Measurements from ENCODE around the gene SLC66A2. TPM values are rescaled to one million over a fixed set of nuclear protein-coding genes. Genes with fewer than 3 reads are reported as not detected.

The SLC66A2 gene
- total and polyA plus RNA-seq, 10 of the 15 experiments (the other 5 are each of a cell fraction or from before 2014, with no cell fraction given) = 0.69 to 42.5 (median 14.8) TPM

GRCh38 chr18:79951545-79952455 lies at the start of gene SLC66A2 (continued):
- no peak for TF ChIP-seq IRF3 (IDR thresholded peaks at IDR 0.05)
- peak; percentile 58; the same call in 1 of the 2 replicates for TF ChIP-seq TAF1 (IDR thresholded peaks at IDR 0.05; ENCODE audit: borderline replicate concordance, low read depth, low read length)
- no peak for TF ChIP-seq BRCA1 (IDR thresholded peaks at IDR 0.05; ENCODE audit: low read depth, low read length)
- TF ChIP-seq ZBTB11 (CRISPR knock-in tag; IDR thresholded peaks at IDR 0.05) = no peak
- TF ChIP-seq PAX8 (IDR thresholded peaks at IDR 0.05) = no peak
- TF ChIP-seq USF1 (IDR thresholded peaks at IDR 0.05; ENCODE audit: borderline replicate concordance, extremely low read length, insufficient read depth, low read depth, low read length) = no peak
- no peak for TF ChIP-seq ZNF274 (IDR thresholded peaks at IDR 0.05; ENCODE audit: insufficient read depth, insufficient read length)
- no peak for TF ChIP-seq E4F1 (IDR thresholded peaks at IDR 0.05; ENCODE audit: borderline replicate concordance, partially characterized antibody)
- peak in 1 of 2 experiments; percentile 94; a peak in 2 of 3 replicates for TF ChIP-seq EGR1 (IDR thresholded peaks at IDR 0.05; ENCODE audit: borderline replicate concordance in 1 of 2, low read depth in 2 of 2, low read length in 2 of 2)
- no peak for TF ChIP-seq RBBP5 (conservative IDR thresholded peaks at IDR 0.05)
- TF ChIP-seq RELB (IDR thresholded peaks at IDR 0.05; ENCODE audit: low read depth) = no peak
- TF ChIP-seq YBX1 (IDR thresholded peaks at IDR 0.05) = no peak
- no peak for TF ChIP-seq MYC (IDR thresholded peaks at IDR 0.05; ENCODE audit: insufficient read depth, insufficient read length, insufficient replicate concordance, low read length, severe bottlenecking)
- TF ChIP-seq DPF2 (IDR thresholded peaks at IDR 0.05) = peak; percentile 90
- TF ChIP-seq TCF7 (IDR thresholded peaks at IDR 0.05; ENCODE audit: borderline replicate concordance) = no peak
- TF ChIP-seq CBX5 (IDR thresholded peaks at IDR 0.05; ENCODE audit: low read depth) = 0 out of 2 replicates have a peak, but pooled peaks have one; percentile 7

Data from GM12878 (cell line).